WI38 (cell line): ENCODE measurements around the gene MACROD2.
"Not testable (repeated sequence)": the region's sequence is repeated elsewhere in the genome, so short reads cannot be mapped to it uniquely, and the experiment has no call there.

ENCODE experiments used
- H3K4me3 ChIP-seq: 2 replicates; pipeline ENCODE4 v1.5.1; 2011; ENCODE audit warnings: low read depth, mild to moderate bottlenecking, control low read depth, low read length
- TF ChIP-seq, protein P1 (sequence below): IDR thresholded peaks from 2 replicates; pipeline ENCODE4 v1.5.1; 2012; ENCODE audit warnings: low read depth, mild to moderate bottlenecking, control low read depth, low read length

MACROD2 gene

GRCh38 chr20:14450256-14450655 is 454.9 kb downstream of the MACROD2 start:
- TF ChIP-seq, protein P1, sequence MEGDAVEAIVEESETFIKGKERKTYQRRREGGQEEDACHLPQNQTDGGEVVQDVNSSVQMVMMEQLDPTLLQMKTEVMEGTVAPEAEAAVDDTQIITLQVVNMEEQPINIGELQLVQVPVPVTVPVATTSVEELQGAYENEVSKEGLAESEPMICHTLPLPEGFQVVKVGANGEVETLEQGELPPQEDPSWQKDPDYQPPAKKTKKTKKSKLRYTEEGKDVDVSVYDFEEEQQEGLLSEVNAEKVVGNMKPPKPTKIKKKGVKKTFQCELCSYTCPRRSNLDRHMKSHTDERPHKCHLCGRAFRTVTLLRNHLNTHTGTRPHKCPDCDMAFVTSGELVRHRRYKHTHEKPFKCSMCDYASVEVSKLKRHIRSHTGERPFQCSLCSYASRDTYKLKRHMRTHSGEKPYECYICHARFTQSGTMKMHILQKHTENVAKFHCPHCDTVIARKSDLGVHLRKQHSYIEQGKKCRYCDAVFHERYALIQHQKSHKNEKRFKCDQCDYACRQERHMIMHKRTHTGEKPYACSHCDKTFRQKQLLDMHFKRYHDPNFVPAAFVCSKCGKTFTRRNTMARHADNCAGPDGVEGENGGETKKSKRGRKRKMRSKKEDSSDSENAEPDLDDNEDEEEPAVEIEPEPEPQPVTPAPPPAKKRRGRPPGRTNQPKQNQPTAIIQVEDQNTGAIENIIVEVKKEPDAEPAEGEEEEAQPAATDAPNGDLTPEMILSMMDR: no peak
- no peak overlapping the region for H3K4me3 ChIP-seq

GRCh38 chr20:14451458-14451857 is 456.1 kb downstream of the MACROD2 start:
- TF ChIP-seq, protein P1: no peak
- no peak overlapping the region for H3K4me3 ChIP-seq

DNA sequence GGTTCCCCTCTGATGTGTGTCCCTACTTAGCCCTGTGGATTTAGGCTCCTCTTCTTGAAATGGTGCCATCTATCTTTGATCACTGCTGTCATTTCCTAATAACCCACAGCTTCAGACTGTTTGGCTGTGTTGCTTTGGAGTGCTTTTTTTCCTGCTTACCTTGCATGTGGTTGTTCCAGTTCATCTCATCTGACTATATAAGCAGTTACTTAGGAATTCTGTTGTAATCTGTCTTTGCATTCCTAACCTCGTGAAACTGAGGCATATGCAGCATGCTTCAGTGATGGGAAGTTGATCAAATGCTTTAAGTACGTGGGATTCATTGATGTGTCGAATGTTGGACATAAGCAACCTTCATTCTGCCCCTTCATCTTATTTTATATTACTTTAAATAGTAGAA is 457.9 kb downstream of the MACROD2 start:
- TF ChIP-seq, protein P1: no peak
- H3K4me3 ChIP-seq: no peak overlapping the region

DNA sequence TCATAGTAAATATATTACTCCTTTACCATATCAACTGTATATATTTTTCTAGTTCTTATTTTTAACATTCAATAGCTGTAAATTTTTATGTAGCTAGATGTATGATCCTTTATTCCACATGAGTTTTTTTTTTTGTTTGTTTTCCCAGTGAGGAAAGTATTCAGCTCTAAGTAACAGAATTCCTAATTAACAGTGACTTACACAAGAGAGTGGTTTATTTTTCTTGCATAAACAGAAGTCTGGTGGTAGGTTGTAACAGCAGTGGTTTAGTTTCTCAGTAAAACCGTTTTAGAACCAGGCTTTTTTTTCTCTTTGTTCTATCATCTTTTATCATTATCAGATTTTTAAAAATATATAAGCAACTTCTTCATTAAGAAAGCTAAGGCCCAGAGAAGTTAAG is 459.0 kb downstream of the MACROD2 start:
- TF ChIP-seq, protein P1: no peak
- H3K4me3 ChIP-seq: no peak overlapping the region

DNA sequence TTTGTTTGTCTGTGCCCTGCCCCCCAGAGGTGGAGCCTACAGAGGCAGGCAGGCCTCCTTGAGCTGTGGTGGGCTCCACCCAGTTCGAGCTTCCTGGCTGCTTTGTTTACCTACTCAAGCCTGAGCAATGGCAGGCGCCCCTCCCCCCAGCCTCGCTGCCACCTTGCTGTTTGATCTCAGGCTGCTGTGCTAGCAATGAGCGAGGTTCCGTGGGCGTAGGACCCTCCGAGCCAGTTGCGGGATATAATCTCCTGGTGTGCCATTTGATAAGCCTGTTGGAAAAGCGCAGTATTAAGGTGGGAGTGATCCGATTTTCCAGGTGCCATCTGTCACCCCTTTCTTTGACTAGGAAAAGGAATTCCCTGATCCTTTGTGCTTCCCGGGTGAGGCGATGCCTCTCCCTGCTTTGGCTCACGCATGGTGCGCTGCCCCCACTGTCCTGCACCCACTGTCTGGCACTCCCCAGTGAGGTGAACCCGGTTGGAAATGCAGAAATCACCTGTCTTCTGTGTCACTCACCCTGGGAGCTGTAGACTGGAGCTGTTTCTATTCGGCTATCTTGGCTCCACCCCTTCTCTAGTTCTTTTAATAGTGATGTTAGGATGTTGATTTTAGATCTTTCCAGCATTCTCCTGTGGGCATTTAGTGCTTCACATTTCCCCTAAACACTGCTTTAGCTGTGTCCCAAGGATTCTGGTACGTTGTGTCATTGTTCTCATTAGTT is 471.9 kb downstream of the MACROD2 start:
- H3K4me3 ChIP-seq: not testable (repeated sequence)

DNA sequence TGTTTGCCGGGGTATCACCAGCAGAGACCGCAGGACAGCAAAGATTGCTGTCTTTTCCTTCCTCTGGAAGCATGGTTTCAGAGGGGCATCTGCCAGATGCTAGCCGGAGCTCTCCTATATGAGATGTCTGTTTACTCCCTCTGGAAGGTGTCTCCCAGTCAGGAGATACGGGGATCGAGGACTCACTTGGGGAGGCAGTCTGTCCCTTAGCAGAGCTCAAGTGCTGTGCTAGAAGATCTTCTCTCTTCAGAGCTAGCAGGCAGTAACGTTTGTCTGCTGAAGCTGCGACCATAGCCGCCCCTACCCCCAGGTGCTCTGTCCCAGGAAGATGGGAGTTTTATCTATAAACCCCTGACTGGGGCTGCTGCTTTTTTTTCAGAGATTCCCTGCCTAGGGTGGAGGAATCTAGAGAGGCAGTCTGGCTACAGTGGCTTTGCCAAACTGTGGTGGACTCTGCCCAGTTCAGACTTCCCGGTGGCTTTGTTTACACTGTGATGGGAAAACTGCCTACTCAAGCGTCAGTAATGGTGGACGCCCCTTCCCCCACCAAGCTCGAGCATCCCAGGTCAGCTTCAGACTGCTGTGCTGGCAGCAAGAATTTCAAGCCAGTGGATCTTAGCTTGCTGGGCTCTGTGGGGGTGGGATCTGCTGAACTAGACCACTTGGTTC is 475.0 kb downstream of the MACROD2 start:
- no peak overlapping the region for H3K4me3 ChIP-seq
- TF ChIP-seq, protein P1: no peak

GRCh38 chr20:14470977-14471661 is 475.8 kb downstream of the MACROD2 start:
- TF ChIP-seq, protein P1: no peak
- no peak overlapping the region for H3K4me3 ChIP-seq
